Astrocyte (in vitro differentiated cells and primary cell): ENCODE measurements around the gene CDR2L. TPM values are rescaled to one million over a fixed set of nuclear protein-coding genes. Genes with fewer than 3 reads are reported as not detected.

ENCODE experiments used
- DNase-seq: peaks from one replicate; pipeline ENCODE4 v3.0.0-alpha.2; 2010; ENCODE audit warnings: low read depth
- FAIRE-seq: peaks from 2 replicates; lab custom pipeline; 2011; peaks lifted over from hg19 to GRCh38; lab: Jason Lieb, UNC
- H2AFZ ChIP-seq: 2 replicates; pipeline ENCODE4 v1.6.0; 2012; ENCODE audit warnings: low read depth, low read length, inconsistent platforms
- H3K27ac ChIP-seq: 2 replicates; pipeline ENCODE4 v1.5.1; 2011; ENCODE audit warnings: low read depth, low read length, inconsistent platforms
- H3K27me3 ChIP-seq: 2 replicates; pipeline ENCODE4 v1.6.0; 2011; ENCODE audit warnings: low read length, inconsistent platforms; ENCODE audit not compliant: insufficient read depth
- H3K36me3 ChIP-seq: 2 replicates; pipeline ENCODE4 v1.5.1; 2011; ENCODE audit warnings: low read length, inconsistent platforms; ENCODE audit not compliant: insufficient read depth
- H3K4me1 ChIP-seq: 2 replicates; pipeline ENCODE4 v1.5.1; 2011; ENCODE audit warnings: low read length, inconsistent platforms; ENCODE audit not compliant: insufficient read depth
- H3K4me2 ChIP-seq: 2 replicates; pipeline ENCODE4 v1.6.0; 2012; ENCODE audit warnings: low read length, inconsistent platforms
- H3K4me3 ChIP-seq: 2 replicates; pipeline ENCODE4 v1.5.1; 2011; ENCODE audit warnings: low read depth, mild to moderate bottlenecking, low read length, inconsistent platforms; ENCODE audit not compliant: insufficient read depth
- H3K79me2 ChIP-seq: 2 replicates; pipeline ENCODE4 v1.6.0; 2012; ENCODE audit warnings: mild to moderate bottlenecking, low read length, inconsistent platforms; ENCODE audit not compliant: insufficient read depth
- H3K9ac ChIP-seq: 2 replicates; pipeline ENCODE4 v1.6.0; 2012; ENCODE audit warnings: mild to moderate bottlenecking, low read length, inconsistent platforms
- H3K9me3 ChIP-seq: 2 replicates; pipeline ENCODE4 v1.5.1; 2012; ENCODE audit warnings: low read depth, mild to moderate bottlenecking, low read length, inconsistent platforms; ENCODE audit not compliant: insufficient read depth
- H4K20me1 ChIP-seq: 2 replicates; pipeline ENCODE4 v1.6.0; 2012; ENCODE audit warnings: low read length, inconsistent platforms; ENCODE audit not compliant: insufficient read depth
- H3K27ac Mint-ChIP-seq: one replicate; pipeline ENCODE4 v1.8.0; 2021; ENCODE audit warnings: mild to moderate bottlenecking, mixed read lengths; ENCODE audit not compliant: unreplicated experiment
- H3K27me3 Mint-ChIP-seq: one replicate; pipeline ENCODE4 v1.8.0; 2021; ENCODE audit warnings: low read depth, mixed read lengths; ENCODE audit not compliant: unreplicated experiment
- H3K36me3 Mint-ChIP-seq: one replicate; pipeline ENCODE4 v1.8.0; 2021; ENCODE audit warnings: low read depth, mixed read lengths; ENCODE audit not compliant: unreplicated experiment
- H3K4me1 Mint-ChIP-seq: one replicate; pipeline ENCODE4 v1.8.0; 2021; ENCODE audit warnings: low read depth, mixed read lengths; ENCODE audit not compliant: unreplicated experiment
- H3K4me3 Mint-ChIP-seq: one replicate; pipeline ENCODE4 v1.8.0; 2021; ENCODE audit warnings: mild to moderate bottlenecking, moderate library complexity, mixed read lengths; ENCODE audit not compliant: unreplicated experiment
- H3K9me3 Mint-ChIP-seq: one replicate; pipeline ENCODE4 v1.8.0; 2021; ENCODE audit warnings: mild to moderate bottlenecking, mixed read lengths; ENCODE audit not compliant: unreplicated experiment
- CTCF ChIP-seq: IDR thresholded peaks from 2 replicates; pipeline ENCODE4 v1.5.1; 2011; ENCODE audit warnings: low read depth, mild to moderate bottlenecking, inconsistent platforms, low read length, moderate library complexity; ENCODE audit not compliant: insufficient read depth
- EZH2 ChIP-seq: IDR thresholded peaks from 2 replicates; pipeline ENCODE4 v1.6.1; 2012; ENCODE audit warnings: mild to moderate bottlenecking, low read length, inconsistent platforms; ENCODE audit not compliant: insufficient read depth
- total RNA-seq: library from RNA; stranded (reverse); gene quantifications from 2 replicates; pipeline ENCODE4 v1.2.1, GENCODE V29; 2021

Gene CDR2L
- total RNA-seq, 1 donor from 2014 or later, result 59.1 TPM

GRCh38 chr17:75049057-75049456, 61.6 kb downstream of the CDR2L start:
- H3K4me3 ChIP-seq, result no peak overlapping the region
- H3K27ac ChIP-seq, result no peak overlapping the region
- H3K9ac ChIP-seq, result peak overlapping the region; percentile 93
- H3K9me3 ChIP-seq, result no peaks in the 10 kb centered on the region
- H3K4me3 Mint-ChIP-seq, result peak overlapping the region; percentile 30
- H3K36me3 Mint-ChIP-seq, result peaks cover 7% of the 10 kb centered on the region
- no peaks in the 10 kb centered on the region for H3K9me3 Mint-ChIP-seq
- peaks cover 26% of the 10 kb centered on the region for H3K79me2 ChIP-seq
- H3K27me3 Mint-ChIP-seq, result no peaks in the 10 kb centered on the region
- FAIRE-seq, result no peak
- peaks cover 20% of the 10 kb centered on the region for H4K20me1 ChIP-seq
- H3K4me1 Mint-ChIP-seq, result peaks cover 11% of the 10 kb centered on the region
- no peak for TF ChIP-seq EZH2
- TF ChIP-seq CTCF, result no peak
- H3K4me2 ChIP-seq, result peak overlapping the region; percentile 100
- no peak overlapping the region for H2AFZ ChIP-seq
- H3K27me3 ChIP-seq, result no peaks in the 10 kb centered on the region
- peaks cover 13% of the 10 kb centered on the region for H3K4me1 ChIP-seq
- H3K27ac Mint-ChIP-seq, result no peak overlapping the region
- peaks cover 8% of the 10 kb centered on the region for H3K36me3 ChIP-seq
- DNase-seq, result no peak

GRCh38 chr17:75049706-75050105, 62.3 kb downstream of the CDR2L start:
- H3K4me3 Mint-ChIP-seq, result no peak overlapping the region
- Histone ChIP-seq H3K4me3 (no peak overlapping the region), H4K20me1 (peaks cover 20% of the 10 kb centered on the region), H3K4me1 (peaks cover 13% of the 10 kb centered on the region), H3K27ac (no peak overlapping the region), H3K4me2 (no peak overlapping the region), H3K27me3 (no peaks in the 10 kb centered on the region), H3K9me3 (no peaks in the 10 kb centered on the region), H3K36me3 (peaks cover 8% of the 10 kb centered on the region), H2AFZ (no peak overlapping the region), H3K9ac (no peak overlapping the region), H3K79me2 (peaks cover 24% of the 10 kb centered on the region)
- H3K27me3 Mint-ChIP-seq, result no peaks in the 10 kb centered on the region
- DNase-seq (no peak), FAIRE-seq (no peak)
- TF ChIP-seq CTCF (no peak), EZH2 (no peak)
- no peaks in the 10 kb centered on the region for H3K9me3 Mint-ChIP-seq
- peaks cover 7% of the 10 kb centered on the region for H3K36me3 Mint-ChIP-seq
- H3K27ac Mint-ChIP-seq, result no peak overlapping the region
- peaks cover 9% of the 10 kb centered on the region for H3K4me1 Mint-ChIP-seq

GRCh38 chr17:75051941-75052340, 64.5 kb downstream of the CDR2L start:
- peak overlapping the region; percentile 47 for H3K4me3 Mint-ChIP-seq
- FAIRE-seq, result no peak
- Histone ChIP-seq H3K27ac (no peak overlapping the region), H2AFZ (no peak overlapping the region), H3K4me2 (no peak overlapping the region), H3K4me3 (no peak overlapping the region), H3K27me3 (no peaks in the 10 kb centered on the region), H3K9ac (no peak overlapping the region), H3K79me2 (peaks cover 12% of the 10 kb centered on the region), H3K36me3 (peaks cover 15% of the 10 kb centered on the region), H3K4me1 (peaks cover 13% of the 10 kb centered on the region), H3K9me3 (no peaks in the 10 kb centered on the region), H4K20me1 (peaks cover 20% of the 10 kb centered on the region)
- peaks cover 4% of the 10 kb centered on the region for H3K4me1 Mint-ChIP-seq
- peaks cover 9% of the 10 kb centered on the region for H3K36me3 Mint-ChIP-seq
- H3K9me3 Mint-ChIP-seq, result no peaks in the 10 kb centered on the region
- no peaks in the 10 kb centered on the region for H3K27me3 Mint-ChIP-seq
- no peak overlapping the region for H3K27ac Mint-ChIP-seq
- DNase-seq, result no peak
- TF ChIP-seq CTCF (no peak), EZH2 (no peak)
